NCI-H82 (cell line): ENCODE measurements around the gene ROCK2.
"Not testable (repeated sequence)": the region's sequence is repeated elsewhere in the genome, so short reads cannot be mapped to it uniquely, and the experiment has no call there.

ENCODE experiments used
- DNase-seq: peaks from one replicate; lab custom pipeline; 2025; lab: John Stamatoyannopoulos, UW

ROCK2 gene

DNA sequence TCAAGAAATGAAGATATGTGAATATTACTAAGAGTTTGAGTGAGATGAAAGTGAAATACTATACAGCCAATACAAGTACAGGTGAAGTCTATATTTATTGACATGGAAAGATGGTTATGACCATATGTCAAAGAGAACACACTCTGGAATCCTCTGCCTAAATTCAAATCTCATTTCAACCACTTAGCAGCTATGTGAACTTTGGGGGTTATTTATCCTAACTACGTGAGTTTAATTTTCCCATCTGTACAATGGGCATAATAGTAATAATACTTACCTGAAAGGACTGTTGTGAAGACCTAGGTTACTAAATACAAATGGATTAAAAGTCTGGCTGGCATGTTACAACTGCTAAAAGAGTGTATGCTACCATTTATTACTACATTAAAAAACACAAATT lies 79.6 kb downstream of the ROCK2 start:
- DNase-seq, result no peak

DNA sequence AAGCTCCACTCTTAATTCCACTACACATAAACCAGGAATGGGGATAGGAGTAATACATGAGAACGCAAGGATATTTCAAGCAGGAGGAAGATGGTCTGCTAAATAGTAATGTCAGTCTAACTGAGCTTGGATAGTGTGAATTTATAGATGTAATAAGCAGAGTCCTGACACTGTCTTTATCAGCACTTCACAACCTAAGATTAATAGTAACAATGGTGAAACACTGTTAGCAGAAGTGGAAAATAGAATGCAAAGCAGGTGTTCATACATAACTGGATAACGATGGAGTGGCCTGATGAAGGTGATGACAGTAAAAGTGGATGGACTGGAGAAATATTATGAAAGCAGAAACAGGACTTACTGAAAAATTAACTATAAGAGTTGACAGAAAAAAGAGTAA lies 80.4 kb downstream of the ROCK2 start:
- DNase-seq, result no peak

DNA sequence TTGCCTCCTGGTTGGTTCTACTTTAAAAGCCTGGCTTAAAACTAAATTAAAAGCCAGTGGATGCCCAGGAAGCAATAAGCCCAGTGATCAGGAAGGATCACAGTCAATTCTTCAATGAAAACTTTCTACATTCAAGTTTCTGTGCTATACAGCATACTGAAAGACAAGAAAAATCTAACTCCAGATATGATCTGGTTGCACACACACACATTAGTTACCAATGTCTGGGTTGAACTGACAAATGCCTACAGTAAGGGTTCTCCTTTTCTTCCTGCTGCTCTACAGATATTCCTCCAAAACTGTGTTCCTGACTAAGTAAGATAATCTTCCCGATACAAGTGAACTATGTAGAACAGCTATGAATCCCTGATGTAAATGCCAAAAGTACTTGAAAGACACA lies 81.3 kb downstream of the ROCK2 start:
- no peak for DNase-seq

DNA sequence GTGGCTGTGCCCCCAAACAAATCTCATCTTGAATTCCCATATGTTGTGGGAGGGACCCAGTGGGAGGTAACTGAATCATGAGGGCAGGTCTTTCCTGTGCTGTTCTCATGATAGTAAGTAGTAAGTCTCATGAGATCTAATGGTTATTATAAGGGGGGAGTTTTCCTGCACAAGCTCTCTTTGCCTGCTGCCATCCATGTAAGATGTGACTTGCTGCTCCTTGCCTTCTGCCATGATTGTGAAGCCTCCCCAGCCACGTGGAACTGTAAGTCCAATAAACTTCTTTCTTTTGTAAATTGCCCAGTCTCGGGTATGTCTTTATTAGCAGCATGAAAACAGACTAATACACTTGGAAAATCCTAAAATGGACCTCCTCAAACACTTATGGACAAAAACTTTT lies 82.0 kb downstream of the ROCK2 start:
- not testable (repeated sequence) for DNase-seq

DNA sequence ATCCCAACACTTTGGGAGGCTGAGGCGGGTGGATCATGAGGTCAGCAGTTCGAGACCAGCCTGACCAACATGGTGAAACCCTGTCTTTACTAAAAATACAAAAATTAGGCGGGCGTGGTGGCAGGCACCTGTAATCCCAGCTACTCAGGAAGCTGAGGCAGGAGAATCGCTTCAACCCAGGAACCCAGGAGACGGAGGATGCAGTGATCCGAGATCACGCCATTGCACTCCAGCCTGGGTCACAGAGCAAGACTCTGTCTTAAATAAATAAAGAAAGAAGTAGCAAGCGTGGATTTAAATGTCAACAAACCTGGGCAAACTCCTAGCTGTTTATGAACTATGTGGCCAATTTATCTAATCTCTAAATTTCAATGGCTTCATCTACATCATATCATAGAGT lies 82.9 kb downstream of the ROCK2 start:
- not testable (repeated sequence) for DNase-seq

DNA sequence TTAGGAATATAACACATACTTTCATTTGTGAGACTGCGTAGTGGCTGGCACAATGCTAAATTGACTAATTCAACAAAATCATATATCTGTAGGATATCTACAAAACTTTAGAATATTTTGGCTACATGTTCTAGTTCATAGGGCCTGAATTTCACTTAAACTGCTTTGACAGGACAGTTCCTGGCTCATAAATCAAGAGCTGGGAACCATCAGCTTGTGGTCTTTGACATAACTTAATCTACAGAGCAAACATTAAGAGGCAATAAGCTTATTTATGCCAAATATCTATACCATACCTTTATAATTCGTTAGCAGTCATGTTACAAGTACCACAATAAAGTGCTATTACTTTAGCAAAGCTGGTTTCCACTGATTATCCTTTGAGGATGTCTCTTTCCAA lies 83.5 kb downstream of the ROCK2 start:
- no peak for DNase-seq

DNA sequence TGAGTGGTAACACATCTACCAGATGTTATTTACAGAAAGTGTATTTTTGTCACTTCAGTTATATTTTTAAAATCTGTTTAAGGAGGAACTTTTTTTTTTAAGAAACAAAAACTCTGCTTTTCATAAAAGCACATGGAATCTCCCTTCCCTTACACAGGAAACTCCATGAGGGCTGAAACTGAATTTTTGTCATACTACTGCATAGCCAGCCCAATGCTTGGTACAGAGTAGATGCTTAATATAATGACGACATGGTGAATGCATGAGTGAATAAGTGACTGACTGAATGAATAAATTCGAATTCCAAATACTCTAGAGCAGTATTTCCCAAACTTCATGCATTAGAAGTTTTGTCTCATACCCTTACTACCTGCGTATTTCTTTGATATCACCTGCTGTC lies 86.5 kb downstream of the ROCK2 start:
- DNase-seq, result no peak

DNA sequence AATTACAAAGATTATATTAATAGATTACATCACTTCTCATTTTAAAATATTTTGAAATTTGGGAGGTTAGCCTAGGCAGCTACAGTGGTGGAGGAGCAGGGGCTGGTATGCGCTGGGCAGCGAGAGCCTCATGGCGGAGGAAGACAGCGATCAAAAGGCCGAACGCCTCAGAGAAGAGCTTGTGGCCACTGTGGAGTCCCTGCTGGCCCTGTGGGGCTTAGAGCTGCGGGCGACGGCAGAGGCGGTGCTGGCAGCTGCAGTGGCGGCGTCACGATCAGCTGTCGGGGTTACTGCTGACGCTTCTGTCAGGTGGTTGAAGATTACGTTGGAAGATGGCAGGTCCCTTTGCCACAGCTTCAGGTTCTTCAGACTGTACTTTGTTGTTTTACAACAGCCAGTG lies 87.4 kb downstream of the ROCK2 start:
- DNase-seq, result no peak

DNA sequence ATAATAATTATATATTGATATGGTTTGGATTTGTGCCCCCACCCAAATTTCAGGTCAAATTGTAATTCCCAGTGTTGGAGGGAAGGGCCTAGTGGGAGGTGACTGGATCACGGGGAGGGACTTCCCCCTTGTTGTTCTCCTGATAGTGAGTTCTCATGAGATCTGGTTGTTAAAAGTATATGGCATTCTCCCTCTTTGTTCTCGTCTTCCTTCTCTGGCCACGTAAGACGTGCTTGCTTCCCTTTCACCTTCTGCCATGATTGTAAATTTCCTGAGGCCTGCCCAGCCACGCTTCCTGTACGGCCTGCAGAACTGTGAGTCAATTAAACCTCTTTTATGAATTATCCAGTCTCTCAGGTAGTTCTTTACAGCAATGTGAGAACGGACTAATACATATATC lies 88.3 kb downstream of the ROCK2 start:
- DNase-seq, result no peak

DNA sequence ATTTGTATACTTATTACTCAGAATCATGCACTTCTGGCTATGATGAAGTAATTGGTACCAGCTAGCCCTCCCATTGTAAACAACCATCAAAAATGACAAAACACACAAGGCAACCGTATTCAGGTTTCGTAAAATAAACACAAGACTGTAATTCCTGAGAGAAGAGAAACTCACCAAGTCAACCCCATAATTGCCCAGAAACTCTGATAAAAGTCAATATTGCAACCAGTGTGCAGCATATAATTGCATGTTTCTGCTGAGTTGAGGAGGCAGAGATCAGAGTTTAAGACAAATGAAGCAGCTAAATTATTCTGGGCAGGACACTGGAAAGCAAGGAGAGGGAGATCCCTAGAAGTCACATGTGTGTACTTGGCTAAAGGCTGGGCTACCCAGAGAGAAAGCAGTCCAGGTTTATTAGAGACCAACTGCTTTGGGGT lies 90.3 kb downstream of the ROCK2 start:
- DNase-seq, result no peak

DNA sequence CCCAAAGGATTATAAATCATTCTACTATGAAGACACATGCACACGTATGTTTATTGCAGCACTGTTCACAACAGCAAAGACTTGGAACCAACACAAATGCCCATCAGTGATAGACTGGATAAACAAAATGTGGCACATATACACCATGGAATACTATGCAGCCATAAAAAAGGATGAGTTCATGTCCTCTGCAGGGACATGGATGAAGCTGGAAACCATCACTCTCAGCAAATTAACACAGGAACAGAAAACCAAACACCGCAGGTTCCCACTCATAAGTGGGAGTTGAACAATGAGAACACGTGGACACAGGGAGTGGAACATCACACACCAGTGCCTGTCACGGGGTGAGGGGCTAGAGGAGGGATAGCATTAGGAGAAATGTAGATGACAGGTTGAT lies 92.0 kb downstream of the ROCK2 start:
- DNase-seq, result not testable (repeated sequence)

DNA sequence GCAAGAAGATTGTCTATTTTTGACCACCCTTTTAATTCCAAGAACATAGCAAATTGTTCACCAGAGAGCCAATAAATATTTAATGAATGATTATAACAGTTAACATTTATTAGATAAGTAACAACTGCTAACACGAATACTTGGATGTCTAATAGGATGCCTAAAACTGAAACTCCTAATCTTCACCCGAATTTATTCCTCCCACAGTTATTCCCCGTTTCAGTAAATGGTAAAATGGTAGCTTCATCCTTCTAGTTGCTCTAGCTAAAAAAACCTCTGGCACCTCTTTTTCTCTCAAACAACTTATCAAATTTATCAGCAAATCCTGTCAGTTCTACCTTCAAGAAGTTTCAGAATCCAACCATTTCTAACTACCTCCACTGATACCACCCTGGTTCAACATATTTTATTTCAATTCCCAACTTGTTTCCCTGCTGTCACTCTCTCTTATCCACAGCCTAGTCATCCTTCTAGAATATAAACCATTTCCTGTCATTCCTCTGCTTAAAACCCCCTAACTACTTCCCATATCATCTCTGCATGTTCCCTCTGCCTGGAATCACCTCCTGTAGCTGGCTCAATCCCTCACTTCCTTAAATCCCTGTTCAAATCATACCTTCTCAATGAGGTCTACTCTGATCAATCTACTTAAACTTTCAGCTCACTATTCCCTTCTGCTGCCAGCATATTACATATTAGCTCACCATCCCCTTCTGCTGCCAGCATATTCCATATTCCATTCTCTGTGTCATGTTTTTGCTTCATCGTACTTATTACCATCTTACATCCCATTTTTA lies 93.8 kb downstream of the ROCK2 start:
- DNase-seq, result no peak

DNA sequence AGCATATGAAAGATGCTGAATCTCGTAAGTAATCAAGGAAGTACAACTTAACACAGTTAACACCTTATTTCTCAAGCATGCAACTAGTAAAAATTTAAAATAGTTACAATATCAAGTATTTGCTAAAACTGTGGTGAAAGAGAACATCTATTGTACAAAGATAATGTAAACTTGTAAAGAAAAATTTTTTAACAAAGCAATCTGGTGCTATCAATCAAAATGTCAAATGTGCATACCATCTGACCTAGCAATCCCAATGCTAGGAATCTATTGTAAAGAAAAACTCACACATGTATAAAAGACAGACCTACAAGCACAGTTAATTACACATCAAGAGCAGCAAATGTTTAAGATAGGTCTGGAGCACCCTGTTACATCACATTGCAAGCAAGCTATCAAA lies 99.1 kb downstream of the ROCK2 start:
- no peak for DNase-seq

DNA sequence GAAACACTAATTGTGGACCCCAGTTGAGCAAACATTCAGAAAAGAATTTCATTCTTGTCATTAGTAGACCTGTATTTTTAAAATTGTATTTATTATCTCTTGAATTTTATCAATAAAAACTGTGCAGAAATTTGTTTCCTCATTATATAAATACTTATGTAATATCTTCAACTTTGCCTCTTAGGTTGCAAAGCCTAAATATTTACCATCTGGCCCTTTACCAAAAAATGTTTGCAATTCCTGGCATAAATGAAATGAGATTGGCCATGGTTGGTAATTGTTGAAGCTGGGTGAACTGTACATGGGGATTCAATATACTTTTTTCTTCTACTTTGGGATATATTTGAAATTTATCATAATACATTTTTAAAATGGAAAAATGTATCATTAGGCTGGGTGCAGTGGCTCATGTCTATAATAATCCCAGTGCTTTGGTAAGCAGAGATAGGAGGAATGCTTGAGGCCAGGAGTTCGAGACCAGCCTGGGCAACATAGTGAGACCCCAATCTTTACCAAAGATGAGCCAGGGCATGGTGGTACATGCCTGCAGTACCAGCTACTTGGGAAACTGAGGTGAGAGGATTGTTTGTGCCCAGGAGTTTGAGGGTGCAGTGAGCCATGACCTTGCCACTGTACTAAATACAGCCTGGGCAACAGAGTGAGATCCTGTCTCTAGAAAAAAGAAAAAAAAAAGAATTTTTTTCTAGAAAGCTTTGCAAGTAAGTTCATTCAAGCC lies 100.2 kb downstream of the ROCK2 start:
- DNase-seq, result no peak

DNA sequence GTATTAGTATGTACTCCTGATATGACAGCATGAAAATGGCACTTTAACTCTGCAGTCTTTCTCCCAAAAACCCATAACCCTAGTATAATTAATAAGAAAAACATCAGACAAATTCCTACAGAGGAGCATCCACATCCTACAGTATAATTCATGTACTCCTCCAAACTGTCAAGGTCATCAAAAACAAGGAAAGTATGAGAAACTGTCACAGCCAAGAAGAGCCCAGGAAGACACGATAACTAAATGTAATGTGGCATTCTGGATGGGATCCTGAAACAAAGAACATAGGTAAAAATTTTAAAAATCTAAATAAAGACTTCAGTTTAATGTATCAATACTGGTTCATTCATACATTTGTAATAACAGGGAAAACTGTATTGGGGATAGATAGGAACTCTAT lies 100.9 kb downstream of the ROCK2 start:
- DNase-seq, result no peak

DNA sequence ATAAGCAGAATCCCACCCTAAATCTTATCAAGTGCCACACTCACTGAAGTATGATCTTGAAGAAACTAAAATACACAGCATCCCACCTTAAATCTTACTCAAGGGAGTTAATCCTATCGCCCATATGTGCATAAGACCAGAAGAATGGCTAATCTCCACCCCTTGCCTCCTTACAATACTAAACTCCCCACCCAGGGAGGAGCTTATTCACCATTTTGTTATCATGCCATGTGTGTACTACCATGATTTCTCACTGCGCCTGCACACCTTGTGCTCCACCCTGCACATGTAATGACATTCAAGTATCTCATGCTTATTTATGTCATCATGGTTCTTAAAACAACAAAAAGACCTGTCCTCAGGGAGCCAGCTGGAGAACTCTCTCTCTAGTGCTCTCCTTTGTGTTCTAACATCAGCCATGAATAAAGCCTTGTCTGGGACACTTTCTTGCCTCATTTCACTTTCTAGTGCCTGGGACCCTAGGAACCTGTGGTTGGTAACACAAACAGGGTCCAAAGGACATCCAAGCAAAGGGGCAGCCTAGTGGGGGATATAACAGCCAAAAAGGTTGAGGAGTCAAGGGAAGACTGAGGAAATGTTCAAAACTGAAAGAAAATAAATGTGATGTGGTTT lies 101.8 kb downstream of the ROCK2 start:
- peak; percentile 77 for DNase-seq

DNA sequence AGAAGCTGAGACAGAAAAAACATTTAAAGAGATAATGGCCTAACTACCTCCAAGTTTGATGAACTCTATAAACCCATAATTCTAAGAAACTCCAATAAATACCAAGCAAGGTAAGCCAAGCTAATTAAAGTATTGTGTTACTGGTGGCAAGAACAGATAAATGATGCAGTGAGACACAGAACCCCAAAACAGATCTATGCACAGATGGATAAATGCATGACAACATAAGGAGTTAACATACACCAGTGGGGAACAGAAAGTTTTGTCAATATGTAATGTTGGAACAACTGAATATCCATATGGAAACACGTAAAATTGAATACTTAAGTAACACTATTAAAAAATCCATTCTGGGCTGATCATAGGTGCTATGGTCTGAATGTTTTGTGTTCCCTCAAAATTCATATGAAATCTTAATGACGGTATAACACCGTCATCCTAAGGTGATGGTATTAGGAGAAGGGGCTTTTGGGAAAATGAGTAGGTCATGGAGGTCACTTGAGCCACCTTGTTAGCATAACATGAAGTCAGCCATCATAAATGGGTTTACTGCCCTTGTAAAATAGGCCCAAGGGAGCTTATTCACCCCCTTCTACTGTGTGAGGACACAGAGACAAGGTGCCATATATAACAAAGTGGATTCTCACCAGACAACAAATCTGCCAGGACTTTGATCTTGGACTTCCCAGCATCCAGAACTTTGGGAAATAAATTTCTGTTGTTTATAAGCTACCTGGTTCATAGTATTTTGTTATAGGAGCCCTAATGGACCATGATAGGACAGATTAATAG lies 102.8 kb downstream of the ROCK2 start:
- DNase-seq, result peak; percentile 13

DNA sequence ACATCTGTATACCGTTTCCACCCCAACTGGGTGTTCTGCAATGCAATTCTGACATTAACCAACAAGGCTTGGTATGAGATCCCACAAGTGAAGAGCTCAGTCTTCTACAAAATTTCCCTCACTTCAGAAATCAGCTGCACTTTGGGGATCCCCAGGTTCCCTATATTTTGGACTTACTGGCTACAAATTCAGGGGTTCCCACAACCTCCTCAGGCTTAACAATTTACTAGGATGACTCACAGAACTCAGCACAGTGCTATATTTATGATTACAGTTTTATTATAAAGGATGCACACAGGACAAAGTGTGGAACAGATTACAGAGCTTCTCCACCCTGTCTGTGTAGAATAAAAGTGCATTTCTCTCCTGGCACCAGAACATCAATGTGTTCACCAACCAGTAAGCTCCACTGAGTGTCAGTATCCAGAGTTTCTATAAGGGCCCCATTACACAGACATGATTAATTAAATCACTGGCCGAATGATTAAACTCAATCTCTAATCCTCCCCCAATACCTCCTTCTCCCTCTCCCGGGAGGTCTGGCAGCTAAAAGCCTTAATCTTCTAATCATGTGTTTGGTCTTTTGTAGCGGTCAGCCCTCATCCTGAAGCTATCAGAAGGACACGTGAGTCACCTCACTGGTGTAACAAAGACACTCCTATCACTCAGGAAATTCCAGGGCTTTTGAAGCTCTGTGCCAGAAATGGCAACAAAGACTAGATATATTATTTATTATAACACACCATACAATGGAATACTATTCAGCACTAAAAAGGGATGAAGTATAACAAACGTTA lies 104.6 kb downstream of the ROCK2 start:
- peak; percentile 77 for DNase-seq

DNA sequence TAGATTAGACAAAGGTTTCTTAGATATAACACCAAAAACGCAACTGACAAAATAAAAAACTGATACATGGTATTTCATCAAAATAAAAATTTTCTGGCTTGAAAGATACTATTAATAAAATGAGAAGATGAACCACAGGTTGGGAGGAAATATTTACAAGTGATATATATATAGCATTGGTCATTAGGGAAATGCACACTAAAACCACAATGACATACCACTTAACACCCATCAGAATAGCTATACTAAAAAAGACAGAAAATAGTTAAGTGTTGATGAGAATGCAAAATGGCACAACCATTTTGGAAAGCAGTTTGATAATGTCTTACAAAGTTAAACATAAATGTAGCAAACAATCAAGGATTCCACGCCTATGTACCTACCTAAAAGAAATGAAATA lies 105.3 kb downstream of the ROCK2 start:
- no peak for DNase-seq

DNA sequence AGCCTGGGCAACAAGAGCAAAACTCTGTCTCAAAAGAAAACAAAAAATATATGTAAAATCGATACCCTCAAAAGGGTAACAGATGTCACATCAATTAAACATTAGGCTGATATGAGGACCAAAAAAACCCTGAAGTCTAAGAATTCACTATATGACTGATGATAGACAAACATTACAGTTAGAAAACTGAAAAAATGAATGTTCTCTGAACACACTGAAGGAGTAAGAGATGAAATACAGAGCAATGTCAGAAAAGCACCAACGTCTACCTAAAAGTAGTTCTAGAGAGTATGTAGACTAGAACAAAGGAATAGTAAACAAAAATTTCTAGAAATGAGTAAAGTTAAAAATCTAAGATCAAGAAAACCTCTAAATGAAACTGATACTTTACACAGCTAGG lies 107.3 kb downstream of the ROCK2 start:
- no peak for DNase-seq

DNA sequence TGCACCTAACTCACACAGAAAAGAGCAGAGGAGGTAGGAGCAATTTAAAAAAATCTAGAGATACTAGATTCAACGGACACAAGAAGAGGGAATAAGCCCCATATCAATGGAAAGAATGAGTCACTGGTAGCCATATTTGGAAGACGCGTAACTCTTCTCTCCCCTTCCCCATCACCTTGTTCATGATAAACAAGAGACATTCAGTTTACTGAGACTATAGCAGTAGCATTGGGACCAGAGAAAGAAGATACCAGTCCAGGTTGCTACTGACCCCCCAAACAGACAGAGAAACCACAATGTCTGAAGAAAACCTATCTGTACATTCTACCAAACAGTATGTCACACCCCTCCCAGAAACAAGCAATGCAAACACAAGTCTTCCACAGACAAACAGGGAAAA lies 108.1 kb downstream of the ROCK2 start:
- DNase-seq, result no peak

DNA sequence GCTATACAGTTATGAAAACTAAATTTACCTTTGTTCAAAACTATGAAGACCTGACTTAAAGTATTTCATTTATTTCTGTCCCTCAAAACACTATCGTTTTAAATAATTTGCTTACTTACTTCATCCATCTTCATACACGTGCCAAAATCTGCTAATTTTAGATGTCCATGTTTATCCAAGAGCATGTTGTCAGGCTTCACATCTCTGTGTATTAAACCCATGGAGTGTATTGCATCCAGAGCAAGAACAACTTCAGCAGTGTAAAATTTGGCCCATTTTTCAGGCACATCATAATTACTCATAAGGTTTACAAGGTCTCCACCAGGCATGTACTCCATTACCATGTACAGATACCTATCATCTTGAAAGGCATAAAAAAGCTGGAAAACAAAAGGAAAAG lies 108.9 kb downstream of the ROCK2 start:
- DNase-seq, result no peak
